Activated naive CD8-positive, alpha-beta T cell treated with anti-CD3 and anti-CD28 coated beads, Interleukin-2, amount 10 ng/mL, durations not matched to agents 7 days and 5 days (primary cell): ENCODE results near the gene FRS3. TPM values are rescaled to one million over a fixed set of nuclear protein-coding genes. Genes with fewer than 3 reads are reported as not detected.

Source experiments
- ATAC-seq: fragments of 150-1000 bp; cut with Tn5 transposase; one replicate; pipeline ENCODE4 v1.10.0; 2021; ENCODE audit warnings: low read depth, moderate library complexity
- POLR2A ChIA-PET: fragments of 350-600 bp; sonication (Branson Sonifier 250); formaldehyde crosslinking; loops from one replicate; lab custom pipeline; 2021; ENCODE audit warnings: antibody characterized with exemption; lab: Charles Lee
- DNase-seq: peaks from one replicate; pipeline ENCODE4 v3.0.0; 2021
- H3K27ac Mint-ChIP-seq: one replicate; pipeline ENCODE4 v1.8.0; 2022; ENCODE audit warnings: mild to moderate bottlenecking, mixed read lengths
- H3K27me3 Mint-ChIP-seq: one replicate; pipeline ENCODE4 v1.8.0; 2022; ENCODE audit warnings: mild to moderate bottlenecking, moderate library complexity, mixed read lengths
- H3K36me3 Mint-ChIP-seq: one replicate; pipeline ENCODE4 v1.8.0; 2021; ENCODE audit warnings: mild to moderate bottlenecking, mixed read lengths
- H3K4me1 Mint-ChIP-seq: one replicate; pipeline ENCODE4 v1.8.0; 2021; ENCODE audit warnings: mixed read lengths
- H3K4me3 Mint-ChIP-seq: one replicate; pipeline ENCODE4 v1.8.0; 2022; ENCODE audit warnings: mild to moderate bottlenecking, moderate library complexity, mixed read lengths
- H3K9me3 Mint-ChIP-seq: one replicate; pipeline ENCODE4 v1.8.0; 2021; ENCODE audit warnings: mixed read lengths
- total RNA-seq, 2 experiments: library from RNA; stranded (reverse); gene quantifications; one replicate each; pipeline ENCODE4 v1.2.3, GENCODE V29; 2021

The FRS3 gene
- total RNA-seq, 2 experiments from 2014 or later, result 6.2 to 8.3 TPM

GRCh38 chr6:41721414-41721813 is 58.3 kb downstream of the FRS3 start:
- Mint-ChIP-seq H3K9me3 (no peaks in the 10 kb centered on the region), H3K4me1 (peaks cover 22% of the 10 kb centered on the region), H3K27ac (no peak overlapping the region), H3K36me3 (no peaks in the 10 kb centered on the region), H3K27me3 (no peaks in the 10 kb centered on the region), H3K4me3 (no peak overlapping the region)
- ATAC-seq (no peak), DNase-seq (no peak)
- POLR2A ChIA-PET, result interaction anchor here (1.3 kb wide), 1 partner anchor 13 kb away, joined by 4 read pairs; no protein-coding TSS in a partner anchor

DNA sequence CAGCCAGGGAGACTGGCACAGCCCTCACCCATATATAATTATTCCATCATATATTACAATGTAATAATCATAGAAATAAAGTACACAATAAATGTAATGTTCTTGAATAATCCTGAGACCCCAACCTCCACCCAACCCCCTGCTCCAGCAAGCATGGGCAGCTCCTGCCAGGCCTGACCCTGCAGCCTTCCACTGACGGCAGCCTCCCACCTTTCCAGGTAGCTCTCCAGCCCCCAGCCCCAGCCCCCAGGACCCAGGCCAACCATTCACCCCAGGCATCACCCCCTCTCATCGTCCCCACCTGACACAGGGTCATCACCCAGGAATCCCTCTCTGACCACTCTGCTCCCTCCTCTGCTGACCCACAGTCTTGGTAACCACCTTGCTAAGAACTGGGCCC is 58.9 kb downstream of the FRS3 start:
- POLR2A ChIA-PET, result interaction anchor here (0.7 to 1.1 kb wide), 2 partner anchors 12 to 48 kb away, joined by 3 to 4 read pairs; no protein-coding TSS in a partner anchor
- H3K27ac Mint-ChIP-seq, result no peak overlapping the region
- no peaks in the 10 kb centered on the region for H3K27me3 Mint-ChIP-seq
- H3K9me3 Mint-ChIP-seq, result no peaks in the 10 kb centered on the region
- H3K4me3 Mint-ChIP-seq, result no peak overlapping the region
- ATAC-seq (no peak), DNase-seq (no peak)
- peaks cover 26% of the 10 kb centered on the region for H3K4me1 Mint-ChIP-seq
- no peaks in the 10 kb centered on the region for H3K36me3 Mint-ChIP-seq

DNA sequence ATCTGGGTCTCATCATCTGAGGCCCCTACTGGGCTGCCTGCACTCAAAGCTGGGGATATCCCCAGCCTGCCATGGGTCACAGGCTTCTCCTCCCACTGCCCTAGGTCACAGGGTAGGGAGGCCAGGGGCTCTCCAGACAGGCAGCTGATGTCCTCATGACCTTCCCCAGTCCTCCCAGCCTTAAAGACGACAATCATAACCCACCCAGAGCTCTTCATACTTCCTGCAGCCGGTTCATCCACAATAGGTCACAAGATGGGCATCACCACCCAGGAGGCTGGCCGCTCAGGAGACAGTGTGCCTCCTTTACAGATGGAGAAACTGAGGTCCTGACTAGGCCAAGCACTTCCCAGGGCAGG is 59.5 kb downstream of the FRS3 start:
- Mint-ChIP-seq H3K4me3 (no peak overlapping the region), H3K4me1 (peaks cover 27% of the 10 kb centered on the region), H3K27ac (no peak overlapping the region), H3K9me3 (no peaks in the 10 kb centered on the region), H3K36me3 (no peaks in the 10 kb centered on the region), H3K27me3 (no peaks in the 10 kb centered on the region)
- POLR2A ChIA-PET, result interaction anchor here (0.7 to 1.1 kb wide), 2 partner anchors 13 to 49 kb away, joined by 3 to 4 read pairs; no protein-coding TSS in a partner anchor
- ATAC-seq (no peak), DNase-seq (no peak)

Other genes with a start within 250 kb of the FRS3 start
- 1 to 10 TPM; 7.5 to 8.8 TPM for gene FOXP4, start 233.5 kb downstream of the FRS3 start, total RNA-seq
- not detected for gene MDFI, start 141.4 kb downstream of the FRS3 start, total RNA-seq
- 10 to 100 TPM; 17.6 TPM for gene TFEB, start 44.3 kb downstream of the FRS3 start, total RNA-seq
- not detected for gene PGC, start 32.5 kb downstream of the FRS3 start, total RNA-seq
- gene PRICKLE4, start 882 bp upstream of the FRS3 start, total RNA-seq, result not detected
- 100 to 1,000 TPM; 157 to 163 TPM for gene TOMM6, start 7.8 kb upstream of the FRS3 start, total RNA-seq
- gene USP49, start 115.5 kb upstream of the FRS3 start, total RNA-seq, result 1 to 10 TPM; 5.8 to 6.9 TPM
- 10 to 100 TPM; 18.5 to 21.4 TPM for gene MED20, start 141.2 kb upstream of the FRS3 start, total RNA-seq
- 10 to 100 TPM; 23.1 to 26.9 TPM for gene BYSL, start 141.6 kb upstream of the FRS3 start, total RNA-seq
- gene CCND3, start 161.9 kb upstream of the FRS3 start, total RNA-seq, result 100 to 1,000 TPM; 382 to 413 TPM